ENCODE data around the gene TRPV5.

DNA sequence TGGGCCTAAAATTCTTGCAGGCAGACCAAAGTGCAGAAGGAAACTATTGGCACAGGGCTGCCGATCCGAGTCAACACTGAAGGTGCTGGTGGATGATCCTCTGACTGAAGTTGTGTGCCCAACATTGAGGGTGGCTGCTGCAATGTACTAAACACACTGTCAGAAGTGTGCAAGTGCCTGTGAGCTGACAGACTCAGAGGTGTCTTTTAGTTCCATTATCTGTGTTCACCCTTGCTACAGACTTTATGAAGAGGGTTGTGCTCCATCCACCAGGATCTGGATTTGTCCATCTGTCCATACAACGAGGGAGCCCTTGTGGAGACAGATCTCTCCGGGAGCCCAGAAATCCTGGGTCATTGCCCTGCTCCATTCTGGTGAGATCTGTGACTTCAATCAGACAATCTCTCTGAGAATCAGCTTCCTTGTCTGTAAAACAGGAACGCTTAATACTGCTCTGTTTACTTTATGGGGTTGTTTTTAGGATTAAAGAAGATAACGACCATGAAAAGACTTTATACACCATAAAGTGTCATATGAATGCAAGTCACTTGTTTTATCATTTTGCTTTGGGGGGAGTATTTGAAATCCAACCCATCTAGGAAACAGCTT, 38.5 kb downstream of the TRPV5 start:
- TF ChIP-seq POLR2A (IDR thresholded peaks at IDR 0.05): no peak
- TF ChIP-seq, protein P1, sequence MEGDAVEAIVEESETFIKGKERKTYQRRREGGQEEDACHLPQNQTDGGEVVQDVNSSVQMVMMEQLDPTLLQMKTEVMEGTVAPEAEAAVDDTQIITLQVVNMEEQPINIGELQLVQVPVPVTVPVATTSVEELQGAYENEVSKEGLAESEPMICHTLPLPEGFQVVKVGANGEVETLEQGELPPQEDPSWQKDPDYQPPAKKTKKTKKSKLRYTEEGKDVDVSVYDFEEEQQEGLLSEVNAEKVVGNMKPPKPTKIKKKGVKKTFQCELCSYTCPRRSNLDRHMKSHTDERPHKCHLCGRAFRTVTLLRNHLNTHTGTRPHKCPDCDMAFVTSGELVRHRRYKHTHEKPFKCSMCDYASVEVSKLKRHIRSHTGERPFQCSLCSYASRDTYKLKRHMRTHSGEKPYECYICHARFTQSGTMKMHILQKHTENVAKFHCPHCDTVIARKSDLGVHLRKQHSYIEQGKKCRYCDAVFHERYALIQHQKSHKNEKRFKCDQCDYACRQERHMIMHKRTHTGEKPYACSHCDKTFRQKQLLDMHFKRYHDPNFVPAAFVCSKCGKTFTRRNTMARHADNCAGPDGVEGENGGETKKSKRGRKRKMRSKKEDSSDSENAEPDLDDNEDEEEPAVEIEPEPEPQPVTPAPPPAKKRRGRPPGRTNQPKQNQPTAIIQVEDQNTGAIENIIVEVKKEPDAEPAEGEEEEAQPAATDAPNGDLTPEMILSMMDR (IDR thresholded peaks at IDR 0.05): no peak
